Measurements from ENCODE around the gene CUBN. TPM values are rescaled to one million over a fixed set of nuclear protein-coding genes. Genes with fewer than 3 reads are reported as not detected.

Gene CUBN
- total RNA-seq, 1 experiment from 2014 or later = 1.3 TPM

GRCh38 chr10:16938952-16939351 is 190.7 kb downstream of the CUBN start:
- TF ChIP-seq CTCF (IDR thresholded peaks at IDR 0.05) (no peak), POLR2AphosphoS5 (IDR thresholded peaks at IDR 0.05; ENCODE audit: low read depth, low read length) (no peak), TCF7L2 (IDR thresholded peaks at IDR 0.05; ENCODE audit: low read depth, low read length) (no peak), SIN3A (IDR thresholded peaks at IDR 0.05; ENCODE audit: borderline replicate concordance, insufficient read depth, low read depth, low read length) (no peak), REST (IDR thresholded peaks at IDR 0.05; ENCODE audit: insufficient read depth in 1 of 2, low read depth in 2 of 2, low read length in 1 of 2) (no peak)
- H3K4me3 ChIP-seq (ENCODE audit: low read depth in 2 of 2, low read length in 2 of 2) = no peak overlapping the region
- intact Hi-C loops (cut with micrococcal nuclease; ENCODE audit: unreplicated experiment) (no loop called here), in situ Hi-C loops (cut with HindIII; ENCODE audit: low pct_unique_long_range_greater_than_20kb, low sequenced_read_pairs) (no loop called here)
- DNase-seq (ENCODE audit: low read depth, low spot score) = no peak
- H3K36me3 ChIP-seq (ENCODE audit: control insufficient read depth, insufficient read depth, low read length) = no peaks in the 10 kb centered on the region
- ChIA-PET POLR2A (no interaction called here), CTCF (no interaction called here)
- H3K27ac ChIP-seq (ENCODE audit: low read length) = no peak overlapping the region
- H3K27me3 ChIP-seq (ENCODE audit: control insufficient read depth, insufficient read depth, low read length) = no peaks in the 10 kb centered on the region
- ATAC-seq = no peak
- peaks cover 10% of the 10 kb centered on the region for H3K4me1 ChIP-seq (ENCODE audit: control insufficient read depth, insufficient read depth, low read length)
- BruUV-seq (replicated peaks) = no TSS peak
- no peaks in the 10 kb centered on the region; the same call in 1 of the 2 replicates for H3K9me3 ChIP-seq (ENCODE audit: control insufficient read depth, insufficient read depth, low read depth, low read length)

- in situ Hi-C loops (cut with HindIII; ENCODE audit: low pct_unique_long_range_greater_than_20kb, low sequenced_read_pairs) (no loop called here), intact Hi-C loops (cut with micrococcal nuclease; ENCODE audit: unreplicated experiment) (no loop called here)
- Histone ChIP-seq H3K36me3 (ENCODE audit: control insufficient read depth, insufficient read depth, low read length) (no peaks in the 10 kb centered on the region), H3K27ac (ENCODE audit: low read length) (peak overlapping the region; percentile 29; the same call in 1 of the 2 replicates), H3K9me3 (ENCODE audit: control insufficient read depth, insufficient read depth, low read depth, low read length) (no peaks in the 10 kb centered on the region; the same call in 1 of the 2 replicates), H3K27me3 (ENCODE audit: control insufficient read depth, insufficient read depth, low read length) (no peaks in the 10 kb centered on the region), H3K4me1 (ENCODE audit: control insufficient read depth, insufficient read depth, low read length) (no peaks in the 10 kb centered on the region), H3K4me3 (ENCODE audit: low read depth in 2 of 2, low read length in 2 of 2) (no peak overlapping the region)
- BruUV-seq (replicated peaks) = no TSS peak
- DNase-seq (ENCODE audit: low read depth, low spot score) (no peak), ATAC-seq (no peak)
- ChIA-PET CTCF (no interaction called here), POLR2A (interaction anchor here (0.6 kb wide), 1 partner anchor 294 kb away, joined by 5 read pairs; no protein-coding TSS in a partner anchor)
- TF ChIP-seq TCF7L2 (IDR thresholded peaks at IDR 0.05; ENCODE audit: low read depth, low read length) (no peak), POLR2AphosphoS5 (IDR thresholded peaks at IDR 0.05; ENCODE audit: low read depth, low read length) (no peak)
Measured at GRCh38 chr10:16934461-16934860, 195.2 kb downstream of the CUBN start.

- in situ Hi-C loops (cut with HindIII; ENCODE audit: low pct_unique_long_range_greater_than_20kb, low sequenced_read_pairs) (no loop called here), intact Hi-C loops (cut with micrococcal nuclease; ENCODE audit: unreplicated experiment) (no loop called here)
- Histone ChIP-seq H3K4me3 (ENCODE audit: low read depth in 2 of 2, low read length in 2 of 2) (no peak overlapping the region), H3K27me3 (ENCODE audit: control insufficient read depth, insufficient read depth, low read length) (no peaks in the 10 kb centered on the region), H3K9me3 (ENCODE audit: control insufficient read depth, insufficient read depth, low read depth, low read length) (no peaks in the 10 kb centered on the region; the same call in 1 of the 2 replicates), H3K27ac (ENCODE audit: low read length) (no peak overlapping the region), H3K36me3 (ENCODE audit: control insufficient read depth, insufficient read depth, low read length) (no peaks in the 10 kb centered on the region), H3K4me1 (ENCODE audit: control insufficient read depth, insufficient read depth, low read length) (no peaks in the 10 kb centered on the region)
- ATAC-seq (no peak), DNase-seq (ENCODE audit: low read depth, low spot score) (no peak)
- ChIA-PET CTCF (no interaction called here), POLR2A (no interaction called here)
- no TSS peak for BruUV-seq (replicated peaks)
- TF ChIP-seq TCF7L2 (IDR thresholded peaks at IDR 0.05; ENCODE audit: low read depth, low read length) (no peak), POLR2AphosphoS5 (IDR thresholded peaks at IDR 0.05; ENCODE audit: low read depth, low read length) (no peak), SIN3A (IDR thresholded peaks at IDR 0.05; ENCODE audit: borderline replicate concordance, insufficient read depth, low read depth, low read length) (no peak), CTCF (IDR thresholded peaks at IDR 0.05) (no peak), REST (IDR thresholded peaks at IDR 0.05; ENCODE audit: insufficient read depth in 1 of 2, low read depth in 2 of 2, low read length in 1 of 2) (no peak)
Measured at GRCh38 chr10:16933783-16934182, 195.8 kb downstream of the CUBN start.

Data from Panc1 (cell line).